Endometrial microvascular endothelial cells (primary cell): ENCODE data around the gene HMGA1. TPM values are rescaled to one million over a fixed set of nuclear protein-coding genes. Genes with fewer than 3 reads are reported as not detected.

ENCODE experiments used
- in situ Hi-C: cut with HindIII; loops from 2 replicates; pipeline ENCODE4 v1.10.0; 2017; ENCODE audit warnings: low sequenced_read_pairs, low pct_unique_long_range_greater_than_20kb; ENCODE audit errors: inconsistent ontology term
- total RNA-seq: library from RNA; depleted of rRNA; stranded (reverse); fragments of >200 nt; gene quantifications from one replicate; pipeline ENCODE4 v1.2.3, GENCODE V29; 2015; ENCODE audit errors: inconsistent ontology term

The HMGA1 gene
- total RNA-seq, 1 donor from 2014 or later, result 939 TPM

DNA sequence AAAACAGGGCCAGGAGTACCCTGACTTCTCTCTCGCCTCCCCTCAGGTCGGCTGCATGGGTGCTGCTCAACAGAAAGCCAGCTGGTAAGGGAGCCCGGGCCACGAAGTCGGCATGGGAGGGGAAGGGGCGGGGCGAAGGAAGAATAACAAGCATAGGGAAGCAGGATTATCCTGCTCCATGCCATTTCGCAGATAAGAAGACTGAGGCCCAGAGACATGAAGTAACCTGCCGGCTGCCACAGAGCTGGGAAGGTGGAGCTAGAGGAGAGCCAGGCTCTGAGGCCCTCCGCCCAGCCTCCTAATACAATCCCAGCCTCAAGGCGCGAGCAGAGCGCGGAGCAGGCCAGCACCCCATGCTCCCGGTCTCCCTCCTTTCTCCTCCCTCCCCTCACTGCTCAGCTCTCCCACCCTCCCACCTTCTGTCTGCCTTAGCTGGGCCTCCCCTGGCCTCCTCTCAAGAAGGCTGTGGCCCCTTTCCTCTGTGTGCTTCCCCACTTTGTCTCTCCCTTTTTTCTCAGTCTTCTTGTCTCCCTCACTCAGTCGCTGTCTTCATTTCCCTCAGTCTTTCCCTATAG is 13.2 kb upstream of the HMGA1 start:
- in situ Hi-C loops, result no loop called here

DNA sequence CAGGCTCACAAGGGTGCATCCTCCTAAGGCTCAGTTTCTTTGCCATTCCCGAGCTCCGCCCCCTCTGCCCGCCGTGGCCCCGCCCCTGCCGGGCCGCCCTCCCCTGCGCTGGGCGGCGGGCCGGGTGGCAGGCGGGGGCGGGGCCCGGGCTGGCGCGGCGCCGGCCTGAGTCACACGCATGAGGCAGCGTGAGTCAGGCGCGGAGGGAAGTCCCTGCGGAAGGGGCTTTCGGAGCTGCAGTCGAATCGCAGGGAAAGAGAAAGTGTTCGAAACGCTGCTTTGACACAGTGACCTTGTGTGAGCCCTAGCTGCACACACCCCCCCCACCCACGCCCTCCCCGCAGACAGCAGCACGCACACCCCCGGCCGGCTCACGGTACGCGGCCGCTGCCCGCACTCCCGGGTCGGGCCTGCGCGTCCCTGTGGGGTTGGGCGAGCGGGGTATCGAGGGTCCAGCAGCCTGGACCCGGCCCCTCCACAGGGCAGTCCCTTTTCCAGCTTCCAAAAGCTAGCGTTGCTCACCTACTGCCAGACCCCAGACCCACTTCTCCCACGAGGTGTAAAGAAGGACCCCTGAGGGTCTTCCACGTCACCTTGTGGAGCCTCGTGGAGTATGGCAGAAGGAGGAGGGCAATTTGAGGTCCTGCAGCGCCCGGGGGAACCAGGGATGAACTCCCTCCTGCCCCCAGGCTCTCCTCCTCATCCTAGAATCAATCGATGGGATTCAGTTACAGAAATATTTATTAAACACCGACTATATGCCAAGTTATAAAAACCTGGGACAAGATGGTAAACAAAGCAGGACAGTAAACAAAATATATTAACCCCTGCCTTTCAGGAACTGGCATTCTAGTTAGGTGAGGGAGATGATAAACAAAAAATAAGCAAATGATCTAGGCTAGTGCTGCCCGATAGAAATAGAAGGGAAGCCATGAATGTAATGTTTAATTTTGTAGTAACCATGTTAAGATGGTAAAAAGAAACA is 12.4 kb upstream of the HMGA1 start:
- in situ Hi-C loops, result no loop called here

DNA sequence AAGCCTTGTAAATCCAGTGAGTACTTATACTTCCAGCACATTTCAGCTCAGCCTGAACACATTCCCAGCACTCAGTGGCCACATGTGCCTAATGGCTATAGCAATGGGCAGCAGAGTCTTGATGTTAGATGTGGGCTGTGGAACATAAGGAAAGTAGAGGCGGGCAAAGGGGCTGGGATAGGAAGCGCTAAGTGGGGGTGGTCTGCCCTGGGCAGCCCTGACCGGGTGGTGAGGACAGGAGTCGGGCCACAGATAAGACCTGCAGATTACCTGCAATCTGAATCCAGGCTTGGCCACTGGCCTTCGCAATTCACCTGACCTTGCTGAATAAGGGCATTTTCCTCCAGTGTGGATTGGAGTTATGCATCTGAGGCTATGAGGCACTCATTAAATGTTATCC is 11.1 kb upstream of the HMGA1 start:
- in situ Hi-C loops, result no loop called here

DNA sequence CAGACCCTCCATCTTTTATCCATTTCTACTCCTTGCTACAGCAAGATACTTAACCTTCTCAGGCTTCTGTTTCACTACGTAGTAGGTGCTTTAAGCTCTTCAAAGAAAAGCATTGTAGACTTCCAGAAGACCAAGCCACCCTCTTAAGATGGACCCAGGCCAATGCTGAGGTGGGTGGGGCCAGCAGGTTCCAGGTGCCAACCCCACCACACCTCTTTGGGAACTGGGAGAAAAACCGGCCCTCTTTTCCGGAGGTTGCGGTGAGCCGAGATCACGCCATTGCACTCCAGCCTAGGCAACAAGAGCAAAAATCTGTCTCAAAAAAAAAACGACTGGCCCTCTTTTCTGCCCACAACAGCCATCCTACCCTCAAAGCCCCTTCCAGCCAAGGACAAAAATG is 10.6 kb upstream of the HMGA1 start:
- in situ Hi-C loops, result no loop called here

DNA sequence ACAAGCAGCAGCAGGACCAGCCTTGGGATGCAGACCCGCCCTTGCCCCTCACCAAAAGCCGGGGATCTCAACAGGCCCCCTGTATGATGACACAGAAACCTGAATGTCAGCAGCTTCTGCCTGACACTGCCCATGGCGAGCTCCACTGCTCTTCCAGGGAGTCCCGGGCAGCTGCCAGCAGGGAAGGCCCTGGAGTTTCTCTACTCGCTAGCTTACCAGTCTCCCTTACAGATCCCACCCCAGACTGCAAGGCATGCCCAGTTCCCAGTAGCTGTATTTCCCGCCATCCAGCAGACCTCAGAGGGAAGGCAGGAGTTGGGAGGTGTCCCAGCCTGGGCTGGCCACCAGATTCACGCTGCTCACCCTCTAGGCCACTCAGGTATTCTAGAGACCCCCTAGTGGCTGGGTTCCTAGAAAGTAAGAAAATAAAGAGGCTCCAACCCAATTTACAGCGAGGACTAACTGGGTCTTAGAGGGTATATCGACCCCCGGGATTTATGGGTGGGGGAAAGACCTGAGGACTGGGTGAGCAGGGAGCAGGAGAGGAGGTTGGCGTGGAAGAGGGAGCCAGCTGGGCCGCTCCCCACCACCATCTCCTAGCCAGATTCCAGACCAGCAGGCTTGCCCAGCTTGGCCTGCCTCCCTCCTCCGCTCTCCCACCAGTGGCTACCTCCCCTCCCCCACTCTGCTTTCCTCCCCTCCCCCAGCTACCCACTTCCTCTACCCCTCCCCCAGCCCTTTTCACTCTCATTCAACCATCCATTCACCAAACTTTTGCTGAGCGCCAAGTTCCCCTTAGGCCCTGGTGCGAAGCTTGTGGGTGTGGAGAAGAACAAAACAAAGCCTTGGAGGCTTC is 9.7 kb upstream of the HMGA1 start:
- in situ Hi-C loops, result no loop called here

DNA sequence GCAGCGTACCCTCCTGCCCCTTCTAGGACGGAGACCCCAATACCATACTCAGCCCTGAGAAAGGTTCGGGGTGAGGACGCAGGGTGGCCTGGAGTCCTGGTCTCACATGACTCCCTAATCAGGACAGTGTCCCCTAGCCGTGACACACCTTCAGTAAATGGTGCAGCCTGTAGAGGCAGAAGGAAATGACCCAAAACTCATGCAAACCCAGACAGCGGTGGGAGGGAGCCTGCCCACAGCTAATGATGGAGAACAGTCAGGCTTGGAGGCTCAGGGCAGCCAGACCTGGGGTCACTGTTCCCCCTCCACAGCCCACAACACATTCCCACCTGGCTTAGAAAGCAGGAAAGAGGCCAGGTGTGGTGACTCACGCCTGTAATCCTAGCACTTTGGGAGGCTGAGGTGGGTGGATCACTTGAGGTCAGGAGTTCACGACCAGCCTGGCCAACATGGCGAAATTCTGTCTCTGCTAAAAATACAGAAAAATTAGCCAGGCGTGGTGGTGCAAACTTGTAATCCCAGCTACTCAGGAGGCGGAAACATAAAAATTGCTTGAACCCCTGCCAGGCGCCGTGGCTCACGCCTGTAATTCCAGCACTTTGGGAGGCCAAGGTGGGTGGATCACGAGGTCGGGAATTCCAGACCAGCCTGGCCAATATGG is 8.8 kb upstream of the HMGA1 start:
- in situ Hi-C loops, result no loop called here

DNA sequence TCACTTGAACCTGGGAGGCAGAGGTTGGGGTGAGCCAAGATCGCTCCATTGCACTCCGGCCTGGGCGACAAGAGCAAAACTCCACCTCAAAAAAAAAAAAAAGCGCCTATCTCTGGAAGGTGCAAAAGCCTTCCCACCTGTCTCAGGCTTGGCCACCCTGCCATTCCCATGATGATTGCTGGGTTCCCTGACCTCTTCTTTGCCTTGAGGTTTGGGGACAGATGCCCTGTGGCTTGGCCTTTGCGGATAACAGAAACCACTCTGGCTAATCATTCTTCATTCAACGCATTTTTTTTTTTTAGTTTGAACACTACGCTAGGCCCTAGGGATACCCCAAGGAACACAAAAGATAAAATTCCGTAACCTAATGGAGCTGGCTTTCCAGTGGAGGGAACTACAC is 6.8 kb upstream of the HMGA1 start:
- in situ Hi-C loops, result no loop called here

DNA sequence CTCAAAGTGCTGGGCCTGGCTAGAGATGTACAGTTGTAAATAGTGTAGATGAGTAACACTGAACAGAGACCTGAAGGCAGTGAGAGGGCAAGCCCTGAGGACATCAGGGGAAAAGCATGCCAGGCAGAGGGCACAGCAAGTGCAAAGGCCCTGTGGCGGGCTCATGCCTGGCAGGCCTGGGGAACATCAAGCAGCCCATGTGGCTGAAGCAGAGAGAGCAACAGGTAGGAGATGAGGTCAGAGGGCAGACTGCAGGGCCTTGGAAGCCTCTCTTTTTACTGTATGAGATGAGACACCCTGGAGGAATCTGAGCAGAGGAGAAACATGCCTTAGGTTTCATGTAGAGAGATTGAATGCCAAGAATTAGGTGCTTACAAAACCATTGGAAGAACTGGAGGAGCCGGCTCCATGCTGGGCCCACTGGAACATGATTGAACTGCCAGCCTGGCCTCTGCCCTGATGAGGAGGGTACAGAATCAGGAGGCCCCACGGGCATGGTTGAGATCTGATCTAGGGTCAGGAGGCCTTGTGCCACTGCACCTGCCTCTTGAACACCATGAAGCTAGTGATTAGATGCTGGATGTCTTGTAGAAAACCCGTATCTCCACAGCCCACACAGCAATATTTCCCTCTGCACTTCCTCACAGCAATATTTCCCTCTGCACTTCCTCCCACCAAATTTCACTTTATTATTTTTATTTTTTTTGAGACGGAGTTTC is 5.9 kb upstream of the HMGA1 start:
- in situ Hi-C loops, result no loop called here

DNA sequence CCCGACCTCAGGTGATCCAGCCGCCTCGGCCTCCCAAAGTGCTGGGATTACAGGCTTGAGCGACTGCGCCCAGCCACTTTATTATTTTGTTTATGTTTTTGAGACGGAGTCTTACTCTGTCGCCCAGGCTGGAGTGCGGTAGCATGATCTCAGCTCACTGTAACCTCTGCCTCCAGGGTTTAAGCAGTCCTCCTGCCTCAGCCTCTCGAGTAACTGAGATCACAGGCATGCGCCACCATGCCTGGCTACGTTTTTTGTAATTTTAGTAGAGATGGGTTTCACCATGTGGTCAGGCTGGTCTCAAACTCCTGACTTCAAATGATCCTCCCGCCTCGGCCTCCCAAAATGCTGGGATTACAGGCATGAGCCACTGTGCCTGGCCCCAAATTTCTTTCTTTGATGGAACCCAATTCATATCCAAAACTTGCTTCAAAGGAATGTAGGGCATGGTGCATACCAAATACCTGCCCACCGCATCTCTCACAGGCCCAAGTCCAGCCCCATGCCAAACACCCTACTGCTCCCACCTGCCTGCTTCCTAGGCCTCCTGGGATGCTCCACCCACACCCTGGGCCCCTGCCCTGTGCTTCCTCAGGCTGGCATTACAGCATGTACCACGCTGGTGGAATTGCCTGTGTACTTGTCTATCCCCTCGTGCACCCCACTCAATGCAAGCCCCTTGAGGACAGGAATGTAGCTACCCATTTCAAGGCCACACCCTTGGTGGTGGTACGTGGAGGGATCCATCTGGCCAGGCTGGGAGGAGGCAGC is 4.9 kb upstream of the HMGA1 start:
- in situ Hi-C loops, result no loop called here

DNA sequence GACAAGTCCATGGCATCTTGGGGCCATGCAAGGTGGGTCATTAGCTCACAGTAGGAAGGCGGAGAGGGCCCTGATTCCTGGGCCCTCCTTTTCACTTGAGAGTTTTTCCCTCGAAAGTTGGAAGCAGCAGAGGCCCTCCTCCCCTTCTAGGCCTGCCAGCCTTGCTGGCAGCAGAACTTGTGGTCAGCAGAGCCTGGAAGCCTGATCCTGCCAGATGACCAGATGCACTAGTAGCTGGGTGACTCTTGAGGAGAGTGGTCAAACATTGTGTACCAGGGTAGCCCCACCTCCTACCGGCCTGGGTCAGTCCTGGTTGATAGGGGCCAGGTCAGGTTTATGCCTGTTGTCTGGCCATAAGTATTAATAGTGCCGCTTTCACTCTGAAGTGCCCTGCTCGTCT is 3.8 kb upstream of the HMGA1 start:
- in situ Hi-C loops, result no loop called here

DNA sequence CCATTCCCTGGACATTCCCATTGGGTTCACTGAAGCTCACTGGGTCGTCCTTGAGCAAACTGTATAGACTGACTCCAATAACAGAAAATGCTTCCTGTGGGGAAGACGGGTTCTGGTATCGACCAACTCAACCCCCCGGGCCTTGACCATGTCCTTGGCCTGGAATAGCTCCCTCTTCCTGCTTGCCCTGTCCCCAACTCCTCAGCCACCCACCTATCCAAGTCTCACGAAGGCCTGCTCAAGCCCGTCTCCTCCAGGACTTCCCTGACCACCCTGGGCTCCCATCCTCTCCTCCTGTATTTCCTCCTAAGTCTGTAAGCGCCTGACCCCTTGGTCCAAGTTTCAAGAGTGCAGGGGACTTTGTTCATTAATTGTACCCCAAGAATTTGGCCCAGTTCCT is 2.8 kb upstream of the HMGA1 start:
- in situ Hi-C loops, result no loop called here

DNA sequence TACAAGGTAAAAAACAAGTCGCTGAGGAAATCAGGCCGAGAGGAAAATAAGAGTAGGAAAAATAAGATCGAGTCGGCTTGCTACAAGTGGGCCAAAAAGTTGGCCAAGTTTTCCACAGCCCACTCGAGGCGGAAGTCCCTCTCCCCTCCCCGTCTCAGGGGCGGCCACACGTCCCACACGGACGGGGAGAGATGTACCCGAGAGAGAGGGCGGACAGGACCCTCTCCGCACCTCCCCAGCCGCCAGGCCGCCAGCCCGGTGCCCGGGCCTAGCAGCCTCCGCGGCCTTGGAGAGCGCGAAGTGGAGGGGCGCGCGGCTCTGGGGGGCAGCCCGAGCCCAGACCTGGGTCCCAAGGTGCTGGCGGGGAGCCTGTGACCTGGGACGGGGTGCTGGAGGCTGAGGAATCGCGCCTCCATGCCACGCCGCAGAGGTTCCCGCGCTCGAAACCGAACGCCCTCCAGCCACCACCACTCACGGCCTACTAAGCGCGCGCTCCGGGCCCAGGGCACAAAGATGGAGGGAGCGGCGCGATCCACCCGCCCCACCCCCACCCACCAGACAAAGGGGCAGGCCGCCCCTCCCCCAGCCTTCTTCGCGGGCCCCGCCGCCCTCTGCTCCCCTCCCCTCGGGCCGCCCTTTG is 1.9 kb upstream of the HMGA1 start:
- in situ Hi-C loops, result no loop called here

DNA sequence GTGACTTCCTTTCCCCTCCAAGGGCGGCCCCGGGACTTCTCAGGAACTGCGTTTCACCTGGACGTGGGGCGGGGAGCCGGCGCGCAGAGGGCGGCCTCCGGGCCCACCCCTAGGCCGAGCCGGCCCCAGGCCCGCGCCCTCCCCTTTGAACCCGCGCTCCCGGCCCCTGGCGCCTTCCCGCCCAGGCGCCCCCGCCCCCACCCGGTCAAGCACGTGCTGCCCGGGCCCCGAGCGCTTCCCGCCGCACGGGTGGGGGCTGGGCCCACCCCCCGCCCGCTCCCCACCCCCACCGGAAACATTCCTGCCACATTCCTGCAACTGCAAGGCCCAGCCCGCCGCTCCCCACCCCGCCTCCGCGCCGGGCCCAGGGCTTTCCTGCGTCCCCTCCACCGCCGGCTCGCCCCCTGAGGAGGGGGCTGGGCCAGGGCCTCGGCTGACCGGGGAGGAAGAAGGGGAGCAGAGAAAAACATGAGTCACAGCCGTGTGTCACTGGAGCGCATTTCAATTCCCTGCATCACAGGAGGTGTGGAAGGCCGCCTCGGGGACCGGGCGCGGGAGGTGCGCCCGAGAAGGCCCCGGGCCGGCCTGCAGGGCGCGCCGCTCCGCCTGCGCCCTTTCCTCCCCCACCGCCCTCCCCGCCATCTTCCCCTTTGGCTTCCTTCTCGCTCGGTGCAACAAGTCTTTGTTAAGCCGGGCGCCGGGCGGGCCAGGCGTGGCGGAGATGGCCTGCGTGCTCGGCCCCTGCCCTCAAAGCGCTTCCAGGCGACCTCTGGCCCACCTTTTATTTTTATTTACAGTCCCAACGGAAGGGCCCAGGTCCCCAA is 1.2 kb upstream of the HMGA1 start:
- in situ Hi-C loops, result no loop called here

DNA sequence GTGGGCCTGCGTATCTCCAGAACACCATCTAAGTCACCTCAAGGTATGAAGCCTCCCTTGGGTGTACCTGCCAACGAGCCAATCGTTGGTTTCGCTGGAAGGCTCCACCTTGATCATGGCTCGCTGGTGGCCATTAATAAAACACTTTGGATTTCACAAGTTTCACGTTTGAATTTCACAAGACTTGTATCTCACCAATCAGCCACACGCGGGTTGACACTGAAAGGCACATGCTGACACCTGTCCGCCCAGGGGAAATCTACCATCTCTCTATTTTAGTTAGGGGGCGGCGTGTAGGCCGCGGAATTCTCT is 586 bp upstream of the HMGA1 start:
- in situ Hi-C loops, result no loop called here

DNA sequence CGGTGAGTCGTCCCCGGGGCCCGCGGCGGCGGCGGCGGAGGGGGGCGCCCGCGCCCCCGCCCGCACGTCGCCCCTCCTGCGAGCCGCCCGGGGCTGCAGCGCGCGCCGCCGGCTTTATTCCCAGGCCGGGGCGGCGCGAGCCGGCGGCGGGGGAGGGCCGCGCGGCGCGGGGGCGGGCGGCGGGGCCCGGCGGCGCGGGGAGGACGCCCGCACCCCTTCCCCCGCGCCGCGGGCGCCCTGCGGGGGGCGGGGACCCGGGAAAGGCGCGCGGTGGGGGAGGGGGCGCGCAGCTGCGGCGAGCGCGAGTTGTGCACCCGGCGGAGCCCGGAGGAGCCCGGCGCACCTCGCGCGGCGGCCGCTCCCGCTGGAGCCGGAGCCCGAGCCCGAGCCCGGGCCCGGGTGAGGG is 646 bp downstream of the HMGA1 start:
- in situ Hi-C loops, result no loop called here

DNA sequence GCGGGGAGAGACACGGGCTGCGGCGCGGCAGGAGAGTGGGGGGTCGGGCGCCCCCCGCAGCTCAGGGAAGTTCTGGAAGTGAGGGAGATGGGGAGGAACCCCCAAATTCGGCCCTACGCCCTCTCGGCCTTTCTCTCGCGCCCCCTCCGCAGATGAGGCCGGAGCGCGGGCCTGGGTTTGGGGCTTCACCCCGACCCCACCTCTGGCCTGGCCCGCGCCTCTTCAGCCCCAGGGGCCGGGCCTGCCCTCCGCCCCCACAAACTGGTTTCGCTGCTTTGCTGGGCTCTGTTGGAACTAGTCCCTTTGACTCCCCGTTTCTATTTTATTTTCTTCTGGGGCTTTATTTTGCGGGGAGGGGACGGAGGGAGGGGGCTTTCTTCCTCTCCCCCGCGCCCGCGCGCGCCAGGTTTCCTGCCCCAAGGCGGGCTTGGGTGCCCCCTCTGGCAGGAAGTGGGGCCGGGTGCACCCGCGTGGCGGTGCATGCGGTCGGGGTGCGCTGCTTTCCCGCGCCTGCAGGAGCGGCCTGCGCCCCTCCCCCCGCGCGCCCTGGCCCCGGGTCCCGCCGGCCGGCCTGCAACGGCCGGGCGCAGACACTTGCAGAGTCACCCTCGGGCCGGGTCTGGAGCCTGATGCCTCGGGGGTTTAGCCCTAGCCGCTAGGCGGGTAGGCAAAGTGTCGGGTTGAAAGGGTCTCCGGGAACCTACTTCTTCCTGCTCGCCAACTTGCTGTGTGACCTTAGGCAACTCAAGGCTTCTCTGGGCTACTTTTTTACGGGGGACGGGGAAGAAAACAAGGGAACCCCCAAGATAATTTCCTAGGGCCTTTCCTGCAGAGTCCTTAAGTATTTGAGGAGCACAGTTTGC is 1.3 kb downstream of the HMGA1 start:
- in situ Hi-C loops, result no loop called here
